OCI-LY7 (cell line): Measurements from ENCODE around the gene PODXL2.

Experiments used
- CTCF ChIP-seq: fragments of 200-600 bp; sonication (generic); conservative IDR thresholded peaks from 2 replicates; pipeline ENCODE4 v1.5.1; 2014; ENCODE audit warnings: mild to moderate bottlenecking, antibody characterized with exemption, low read length, moderate library complexity, mixed read lengths
- EZH2phosphoT487 ChIP-seq: fragments of 200-600 bp; sonication (generic); IDR thresholded peaks from 2 replicates; pipeline ENCODE4 v1.6.1; 2018; ENCODE audit warnings: low read depth, borderline replicate concordance, mild to moderate bottlenecking, mixed run types, antibody characterized with exemption, low read length, moderate library complexity, mixed read lengths

GRCh38 chr3:127682561-127682960 lies 53.6 kb downstream of the PODXL2 start:
- no peak for TF ChIP-seq CTCF
- no peak for TF ChIP-seq EZH2phosphoT487
